Measurements from ENCODE around the gene MYT1.

DNA sequence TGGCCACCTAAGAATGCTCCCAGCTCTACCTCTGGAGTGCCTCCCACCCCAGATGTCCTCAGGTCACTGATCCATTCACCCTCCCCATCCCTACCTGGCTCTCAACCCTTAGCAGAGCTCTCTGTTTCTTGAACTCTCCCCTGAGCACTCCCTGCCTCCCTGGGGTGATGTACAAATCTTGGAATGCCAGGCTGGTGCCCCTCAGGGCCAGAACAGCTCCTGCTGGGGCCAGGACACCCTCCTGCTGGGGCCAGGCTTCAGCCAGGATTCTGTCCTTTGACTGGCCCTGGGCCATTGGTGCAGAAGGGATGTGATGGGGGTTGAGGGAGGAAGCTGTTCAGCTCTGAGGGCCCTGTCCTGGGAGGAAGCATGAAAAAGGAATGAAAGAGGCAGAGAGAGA lies 30.0 kb downstream of the MYT1 start:
- TF ChIP-seq POLR2AphosphoS5 (IDR thresholded peaks at IDR 0.05) (no peak), EZH2 (IDR thresholded peaks at IDR 0.05; ENCODE audit: borderline replicate concordance, insufficient read depth, low read length, poor library complexity, severe bottlenecking) (no peak), RAD21 (conservative IDR thresholded peaks at IDR 0.05) (no peak)
- TF ChIP-seq, protein P1, sequence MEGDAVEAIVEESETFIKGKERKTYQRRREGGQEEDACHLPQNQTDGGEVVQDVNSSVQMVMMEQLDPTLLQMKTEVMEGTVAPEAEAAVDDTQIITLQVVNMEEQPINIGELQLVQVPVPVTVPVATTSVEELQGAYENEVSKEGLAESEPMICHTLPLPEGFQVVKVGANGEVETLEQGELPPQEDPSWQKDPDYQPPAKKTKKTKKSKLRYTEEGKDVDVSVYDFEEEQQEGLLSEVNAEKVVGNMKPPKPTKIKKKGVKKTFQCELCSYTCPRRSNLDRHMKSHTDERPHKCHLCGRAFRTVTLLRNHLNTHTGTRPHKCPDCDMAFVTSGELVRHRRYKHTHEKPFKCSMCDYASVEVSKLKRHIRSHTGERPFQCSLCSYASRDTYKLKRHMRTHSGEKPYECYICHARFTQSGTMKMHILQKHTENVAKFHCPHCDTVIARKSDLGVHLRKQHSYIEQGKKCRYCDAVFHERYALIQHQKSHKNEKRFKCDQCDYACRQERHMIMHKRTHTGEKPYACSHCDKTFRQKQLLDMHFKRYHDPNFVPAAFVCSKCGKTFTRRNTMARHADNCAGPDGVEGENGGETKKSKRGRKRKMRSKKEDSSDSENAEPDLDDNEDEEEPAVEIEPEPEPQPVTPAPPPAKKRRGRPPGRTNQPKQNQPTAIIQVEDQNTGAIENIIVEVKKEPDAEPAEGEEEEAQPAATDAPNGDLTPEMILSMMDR (IDR thresholded peaks at IDR 0.05; ENCODE audit: poor library complexity, severe bottlenecking): no peak
- TF ChIP-seq, protein P2, sequence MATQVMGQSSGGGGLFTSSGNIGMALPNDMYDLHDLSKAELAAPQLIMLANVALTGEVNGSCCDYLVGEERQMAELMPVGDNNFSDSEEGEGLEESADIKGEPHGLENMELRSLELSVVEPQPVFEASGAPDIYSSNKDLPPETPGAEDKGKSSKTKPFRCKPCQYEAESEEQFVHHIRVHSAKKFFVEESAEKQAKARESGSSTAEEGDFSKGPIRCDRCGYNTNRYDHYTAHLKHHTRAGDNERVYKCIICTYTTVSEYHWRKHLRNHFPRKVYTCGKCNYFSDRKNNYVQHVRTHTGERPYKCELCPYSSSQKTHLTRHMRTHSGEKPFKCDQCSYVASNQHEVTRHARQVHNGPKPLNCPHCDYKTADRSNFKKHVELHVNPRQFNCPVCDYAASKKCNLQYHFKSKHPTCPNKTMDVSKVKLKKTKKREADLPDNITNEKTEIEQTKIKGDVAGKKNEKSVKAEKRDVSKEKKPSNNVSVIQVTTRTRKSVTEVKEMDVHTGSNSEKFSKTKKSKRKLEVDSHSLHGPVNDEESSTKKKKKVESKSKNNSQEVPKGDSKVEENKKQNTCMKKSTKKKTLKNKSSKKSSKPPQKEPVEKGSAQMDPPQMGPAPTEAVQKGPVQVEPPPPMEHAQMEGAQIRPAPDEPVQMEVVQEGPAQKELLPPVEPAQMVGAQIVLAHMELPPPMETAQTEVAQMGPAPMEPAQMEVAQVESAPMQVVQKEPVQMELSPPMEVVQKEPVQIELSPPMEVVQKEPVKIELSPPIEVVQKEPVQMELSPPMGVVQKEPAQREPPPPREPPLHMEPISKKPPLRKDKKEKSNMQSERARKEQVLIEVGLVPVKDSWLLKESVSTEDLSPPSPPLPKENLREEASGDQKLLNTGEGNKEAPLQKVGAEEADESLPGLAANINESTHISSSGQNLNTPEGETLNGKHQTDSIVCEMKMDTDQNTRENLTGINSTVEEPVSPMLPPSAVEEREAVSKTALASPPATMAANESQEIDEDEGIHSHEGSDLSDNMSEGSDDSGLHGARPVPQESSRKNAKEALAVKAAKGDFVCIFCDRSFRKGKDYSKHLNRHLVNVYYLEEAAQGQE (IDR thresholded peaks at IDR 0.05; ENCODE audit: borderline replicate concordance): no peak

Measured in neural cell (in vitro differentiated cells).